RWPE2 (cell line): ENCODE data around the gene OR1D5.

Experiments used
- ATAC-seq: fragments of 200-7000 bp; cut with Tn5 transposase; 3 replicates; pipeline ENCODE4 v1.9.1; 2021; ENCODE audit warnings: low read depth
- DNase-seq: peaks from one replicate; pipeline ENCODE4 v3.0.0-alpha.2; 2020; ENCODE audit warnings: low spot score
- H3K27ac ChIP-seq: fragments of 450-650 bp; 2 replicates; pipeline ENCODE4 v1.5.1; 2017; ENCODE audit warnings: mild to moderate bottlenecking; ENCODE audit not compliant: poor library complexity, severe bottlenecking
- H3K27me3 ChIP-seq: fragments of 250-450 bp; sonication (Bioruptor Pico); 2 replicates; pipeline ENCODE4 v1.5.1; 2021; ENCODE audit warnings: mild to moderate bottlenecking, moderate library complexity; ENCODE audit not compliant: insufficient read depth, poor library complexity, severe bottlenecking
- H3K36me3 ChIP-seq: fragments of 250-450 bp; sonication (Bioruptor Pico); 2 replicates; pipeline ENCODE4 v1.5.1; 2020; ENCODE audit warnings: low read depth, mild to moderate bottlenecking, moderate library complexity
- H3K4me1 ChIP-seq: fragments of 250-450 bp; sonication (Bioruptor Pico); 2 replicates; pipeline ENCODE4 v1.5.1; 2021; ENCODE audit warnings: mild to moderate bottlenecking, moderate library complexity; ENCODE audit not compliant: insufficient read depth, poor library complexity, severe bottlenecking
- H3K4me3 ChIP-seq: fragments of 250-450 bp; sonication (Bioruptor Pico); 2 replicates; pipeline ENCODE4 v1.5.1; 2021; ENCODE audit warnings: mild to moderate bottlenecking, moderate library complexity; ENCODE audit not compliant: severe bottlenecking
- H3K9me3 ChIP-seq: fragments of 250-450 bp; sonication (Bioruptor Pico); 2 replicates; pipeline ENCODE4 v1.5.1; 2021; ENCODE audit warnings: mild to moderate bottlenecking, moderate library complexity; ENCODE audit not compliant: severe bottlenecking
- TF ChIP-seq, protein P1 (sequence below): fragments of 450-650 bp; IDR thresholded peaks from one replicate; pipeline ENCODE4 v1.5.1; 2017; ENCODE audit warnings: mild to moderate bottlenecking, moderate library complexity; ENCODE audit not compliant: poor library complexity, severe bottlenecking

The OR1D5 gene

DNA sequence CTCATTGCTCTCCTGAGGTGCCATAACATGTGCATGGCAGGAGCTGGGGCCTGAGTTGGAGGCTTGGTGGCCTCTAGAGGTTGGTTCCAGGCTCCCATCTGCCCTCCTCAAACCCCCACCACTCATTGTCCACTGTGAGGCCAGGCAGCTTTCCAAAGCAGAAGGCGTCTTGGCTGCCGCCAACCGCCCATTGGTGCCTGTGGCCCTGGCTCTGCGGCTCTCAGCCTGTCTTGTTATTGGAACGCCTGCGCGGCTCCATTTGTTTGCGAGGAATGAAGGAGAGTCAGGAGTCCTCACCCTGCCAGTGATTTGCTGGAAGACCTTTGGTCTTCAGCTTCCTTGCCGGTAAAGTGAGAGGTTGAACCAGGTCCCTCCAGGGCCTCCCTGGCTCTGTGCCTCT lies 43.6 kb downstream of the OR1D5 start:
- no peaks in the 10 kb centered on the region for H3K27me3 ChIP-seq
- DNase-seq: no peak
- H3K4me3 ChIP-seq: no peak overlapping the region
- no peaks in the 10 kb centered on the region for H3K4me1 ChIP-seq
- H3K27ac ChIP-seq: no peak overlapping the region
- ATAC-seq: no peak
- H3K36me3 ChIP-seq: peaks cover 81% of the 10 kb centered on the region
- TF ChIP-seq, protein P1, sequence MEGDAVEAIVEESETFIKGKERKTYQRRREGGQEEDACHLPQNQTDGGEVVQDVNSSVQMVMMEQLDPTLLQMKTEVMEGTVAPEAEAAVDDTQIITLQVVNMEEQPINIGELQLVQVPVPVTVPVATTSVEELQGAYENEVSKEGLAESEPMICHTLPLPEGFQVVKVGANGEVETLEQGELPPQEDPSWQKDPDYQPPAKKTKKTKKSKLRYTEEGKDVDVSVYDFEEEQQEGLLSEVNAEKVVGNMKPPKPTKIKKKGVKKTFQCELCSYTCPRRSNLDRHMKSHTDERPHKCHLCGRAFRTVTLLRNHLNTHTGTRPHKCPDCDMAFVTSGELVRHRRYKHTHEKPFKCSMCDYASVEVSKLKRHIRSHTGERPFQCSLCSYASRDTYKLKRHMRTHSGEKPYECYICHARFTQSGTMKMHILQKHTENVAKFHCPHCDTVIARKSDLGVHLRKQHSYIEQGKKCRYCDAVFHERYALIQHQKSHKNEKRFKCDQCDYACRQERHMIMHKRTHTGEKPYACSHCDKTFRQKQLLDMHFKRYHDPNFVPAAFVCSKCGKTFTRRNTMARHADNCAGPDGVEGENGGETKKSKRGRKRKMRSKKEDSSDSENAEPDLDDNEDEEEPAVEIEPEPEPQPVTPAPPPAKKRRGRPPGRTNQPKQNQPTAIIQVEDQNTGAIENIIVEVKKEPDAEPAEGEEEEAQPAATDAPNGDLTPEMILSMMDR: no peak
- no peaks in the 10 kb centered on the region for H3K9me3 ChIP-seq

DNA sequence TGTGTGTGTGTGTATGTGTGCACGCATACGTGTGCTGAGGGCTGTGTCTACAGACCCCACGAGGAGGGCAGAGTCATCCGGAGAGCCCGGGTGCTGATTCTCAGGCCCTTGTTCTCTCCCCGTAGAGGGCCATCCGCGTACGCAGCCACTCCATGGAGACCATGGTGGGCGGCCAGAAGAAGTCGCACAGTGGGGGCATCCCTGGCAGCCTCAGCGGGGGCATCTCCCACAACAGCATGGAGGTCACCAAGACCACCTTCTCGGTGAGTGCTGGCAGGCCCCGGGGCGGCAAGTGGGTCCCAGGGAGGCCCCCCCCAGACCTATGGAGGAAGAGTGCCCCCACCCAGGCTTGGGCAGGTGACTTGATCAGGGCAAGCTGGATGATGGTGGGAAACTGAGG lies 45.5 kb downstream of the OR1D5 start:
- Histone ChIP-seq H3K36me3 (peaks cover 80% of the 10 kb centered on the region), H3K4me1 (no peaks in the 10 kb centered on the region), H3K27ac (no peak overlapping the region), H3K27me3 (no peaks in the 10 kb centered on the region), H3K4me3 (no peak overlapping the region), H3K9me3 (no peaks in the 10 kb centered on the region)
- DNase-seq (no peak), ATAC-seq (no peak)
- TF ChIP-seq, protein P1: no peak

DNA sequence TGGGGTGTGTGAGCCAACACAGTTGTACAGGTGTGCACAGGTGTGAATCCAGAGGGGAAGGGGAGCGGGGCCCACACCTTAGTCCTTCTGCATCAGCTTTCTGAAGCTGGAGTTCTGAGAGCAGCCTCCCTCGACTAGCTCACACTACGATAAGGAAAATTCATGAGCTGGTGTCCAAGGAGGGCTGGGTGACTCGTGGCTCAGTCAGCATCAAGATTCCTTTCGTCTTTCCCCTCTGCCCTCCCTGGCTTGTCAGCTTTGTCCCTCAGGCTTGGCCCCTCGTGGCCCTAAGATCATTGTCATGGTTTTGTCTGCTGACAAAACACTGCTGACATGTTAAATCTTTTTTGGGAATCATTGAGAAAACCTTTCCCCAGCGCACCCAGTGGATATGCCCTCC lies 47.5 kb downstream of the OR1D5 start:
- no peaks in the 10 kb centered on the region for H3K9me3 ChIP-seq
- H3K4me3 ChIP-seq: no peak overlapping the region
- DNase-seq (no peak), ATAC-seq (no peak)
- H3K27ac ChIP-seq: no peak overlapping the region
- H3K36me3 ChIP-seq: peaks cover 66% of the 10 kb centered on the region
- H3K27me3 ChIP-seq: no peaks in the 10 kb centered on the region
- no peaks in the 10 kb centered on the region for H3K4me1 ChIP-seq
- TF ChIP-seq, protein P1: no peak

DNA sequence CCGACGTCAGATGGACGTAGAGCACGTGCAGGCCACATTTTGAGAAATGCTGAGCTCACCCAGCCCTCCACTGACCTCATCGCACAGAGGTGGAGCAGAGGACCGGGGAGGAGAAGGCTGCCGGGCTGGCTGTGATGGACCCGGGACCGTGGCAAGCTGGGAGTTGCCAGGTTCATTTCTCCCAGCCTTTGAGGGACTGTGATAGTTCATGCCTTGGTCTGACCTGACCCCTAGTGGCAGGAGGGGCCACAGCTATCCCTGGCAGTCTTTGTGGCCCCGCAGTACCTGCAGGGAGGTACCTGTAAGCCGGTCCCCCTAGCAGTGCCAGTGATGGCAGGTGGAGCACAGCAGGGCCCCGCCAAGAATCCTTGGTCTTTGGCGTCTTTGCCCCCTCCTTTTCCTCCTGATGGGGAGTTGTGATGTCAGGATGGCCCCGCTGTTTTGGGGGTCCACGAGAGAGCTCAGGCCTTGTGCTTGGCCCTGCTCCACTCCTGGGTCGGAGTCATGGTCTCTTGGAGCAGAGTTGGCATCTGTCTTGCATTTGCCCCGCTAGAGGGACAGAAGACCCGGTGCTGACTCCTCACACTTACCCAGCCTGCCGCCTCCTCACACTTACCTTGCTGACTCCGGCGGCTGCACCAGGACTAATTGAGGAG lies 50.4 kb downstream of the OR1D5 start:
- no peaks in the 10 kb centered on the region for H3K9me3 ChIP-seq
- TF ChIP-seq, protein P1: peak; percentile 69
- DNase-seq: no peak
- no peak overlapping the region for H3K4me3 ChIP-seq
- peak; percentile 91 for ATAC-seq
- H3K4me1 ChIP-seq: no peaks in the 10 kb centered on the region
- H3K27me3 ChIP-seq: no peaks in the 10 kb centered on the region
- peaks cover 62% of the 10 kb centered on the region for H3K36me3 ChIP-seq
- no peak overlapping the region for H3K27ac ChIP-seq
